ENCODE measurements around the gene ZFP62. TPM values are rescaled to one million over a fixed set of nuclear protein-coding genes. Genes with fewer than 3 reads are reported as not detected.

ZFP62 gene
- total and polyA plus RNA-seq, 11 donors, result 9.4 to 18.6 (median 13.8) TPM

GRCh38 chr5:180813420-180813819 lies 47.7 kb downstream of the ZFP62 start:
- intact Hi-C loops (cut with DNase I), result loop anchor here in 2 of 10 donors (5.0 kb wide), 2 partner anchors 49 to 239 kb away; partner anchors contain the start of gene ZFP62 (in 1 of the 2)
- TF ChIP-seq CTCF (IDR thresholded peaks at IDR 0.05) (peak in 4 of 12 donors; percentile 7 to 28 (median 20)), POLR2A (IDR thresholded peaks at IDR 0.05) (no peak)
- Histone ChIP-seq H3K27me3 (no peaks in the 10 kb centered on the region), H3K36me3 (peaks cover 0 to 3% (median 0%) of the 10 kb centered on the region in 9 donors), H3K27ac (peak overlapping the region; percentile 56 to 99 (median 88)), H3K4me1 (peaks cover 10 to 62% (median 43%) of the 10 kb centered on the region in 12 donors), H3K4me3 (peak overlapping the region in 11 of 12 donors; percentile 16 to 79 (median 60)), H3K9me3 (no peaks in the 10 kb centered on the region)
- DNase-seq, result peak in 1 of 5 donors; percentile 16
- no peak for ATAC-seq
- 73 to 77% (median 76%) methylated on average over 5 of the region's 5 CpGs for WGBS, 4 donors

GRCh38 chr5:180811623-180812124 lies 49.4 kb downstream of the ZFP62 start:
- peak overlapping the region; percentile 96 to 100 (median 99) for H3K27ac ChIP-seq
- intact Hi-C loops (cut with DNase I), result loop anchor here in 5 of 10 donors (2.0 to 5.0 kb wide), 4 partner anchors 19 to 241 kb away; partner anchors contain the start of gene ZFP62 (in 2 of the 5)
- TF ChIP-seq POLR2A (IDR thresholded peaks at IDR 0.05) (no peak), CTCF (IDR thresholded peaks at IDR 0.05) (no peak)
- H3K4me3 ChIP-seq, result peak overlapping the region in 10 of 12 donors; percentile 57 to 83 (median 71)
- H3K27me3 ChIP-seq, result no peaks in the 10 kb centered on the region
- peaks cover 0 to 12% (median 0%) of the 10 kb centered on the region in 9 donors for H3K36me3 ChIP-seq
- 58 to 76% (median 70%) methylated on average over 10 of the region's 10 CpGs for WGBS, 4 donors
- H3K9me3 ChIP-seq, result no peaks in the 10 kb centered on the region
- ATAC-seq (no peak), DNase-seq (peak in 1 of 5 donors; percentile 16)
- peaks cover 5 to 63% (median 45%) of the 10 kb centered on the region in 12 donors for H3K4me1 ChIP-seq

- no peaks in the 10 kb centered on the region for H3K27me3 ChIP-seq
- peaks cover 5 to 63% (median 44%) of the 10 kb centered on the region in 12 donors for H3K4me1 ChIP-seq
- H3K36me3 ChIP-seq, result peaks cover 0 to 17% (median 0%) of the 10 kb centered on the region in 9 donors
- H3K4me3 ChIP-seq, result peak overlapping the region; percentile 20 to 83 (median 71)
- peak; percentile 68 to 85 (median 72) for DNase-seq
- intact Hi-C loops (cut with DNase I), result loop anchor here in 5 of 10 donors (1.0 to 5.0 kb wide), 5 partner anchors 9 to 241 kb away; partner anchors contain the start of genes ZFP62 (in 2 of the 5) and MGAT1 (in 1 of the 5)
- H3K9me3 ChIP-seq, result no peaks in the 10 kb centered on the region
- no peak for TF ChIP-seq POLR2A (IDR thresholded peaks at IDR 0.05)
- no peak for TF ChIP-seq CTCF (IDR thresholded peaks at IDR 0.05)
- peak in 2 of 4 donors; percentile 0 to 43 for ATAC-seq
- peak overlapping the region; percentile 96 to 100 (median 99) for H3K27ac ChIP-seq
- WGBS, 4 donors, result 7 to 13% (median 8%) methylated on average over 22 to 30 of the region's 30 CpGs
These were observed 50.0 kb downstream of the ZFP62 start for GRCh38 chr5:180810959-180811622.
